GM21447 (cell line): ENCODE results near the gene FANCC.

Source experiments
- ATAC-seq: cut with Tn5 transposase; IDR thresholded peaks from one replicate; pipeline ENCODE4 v1.9.1; 2021; ENCODE audit not compliant: unreplicated experiment

FANCC gene

GRCh38 chr9:95090023-95090791 lies 227.3 kb downstream of the FANCC start:
- ATAC-seq, result no peak

- ATAC-seq, result no peak
Measured at GRCh38 chr9:95089257-95090022, 228.1 kb downstream of the FANCC start.

DNA sequence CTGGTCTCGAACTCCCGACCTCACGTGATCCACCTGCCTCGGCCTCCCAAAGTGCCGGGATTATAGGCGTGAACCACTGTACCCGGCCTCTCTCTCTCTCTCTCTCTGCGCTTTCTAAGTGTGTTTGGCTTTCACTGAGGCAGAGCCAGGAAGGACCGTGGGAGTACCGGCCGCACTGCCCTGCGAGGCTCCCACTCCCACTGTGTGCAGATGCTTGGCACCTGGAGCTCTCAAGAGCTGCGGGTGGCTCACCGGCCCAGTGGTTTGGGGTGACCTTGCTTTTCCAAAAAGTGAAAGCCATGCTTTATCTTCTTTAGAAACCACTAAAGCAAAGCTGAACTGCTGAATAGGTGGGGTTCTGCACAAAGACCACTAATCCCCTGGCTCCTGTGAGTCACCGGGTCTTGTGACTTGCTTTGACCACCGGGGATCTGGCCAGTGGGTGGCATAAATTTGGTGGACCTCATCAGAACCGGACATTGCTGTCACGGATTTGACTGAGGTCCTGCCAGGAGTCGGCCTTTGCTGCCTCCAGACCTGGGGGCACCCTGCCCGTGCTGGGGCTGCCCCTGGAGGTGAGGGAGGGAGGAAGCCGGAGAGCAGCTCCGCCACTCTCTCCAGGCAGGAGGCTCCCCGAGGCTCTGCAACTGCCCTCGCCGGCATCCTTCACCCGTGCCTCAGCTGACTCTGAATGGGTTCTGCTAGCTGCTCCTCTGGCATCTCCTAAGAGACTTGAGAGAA lies 228.9 kb downstream of the FANCC start:
- ATAC-seq, result no peak

DNA sequence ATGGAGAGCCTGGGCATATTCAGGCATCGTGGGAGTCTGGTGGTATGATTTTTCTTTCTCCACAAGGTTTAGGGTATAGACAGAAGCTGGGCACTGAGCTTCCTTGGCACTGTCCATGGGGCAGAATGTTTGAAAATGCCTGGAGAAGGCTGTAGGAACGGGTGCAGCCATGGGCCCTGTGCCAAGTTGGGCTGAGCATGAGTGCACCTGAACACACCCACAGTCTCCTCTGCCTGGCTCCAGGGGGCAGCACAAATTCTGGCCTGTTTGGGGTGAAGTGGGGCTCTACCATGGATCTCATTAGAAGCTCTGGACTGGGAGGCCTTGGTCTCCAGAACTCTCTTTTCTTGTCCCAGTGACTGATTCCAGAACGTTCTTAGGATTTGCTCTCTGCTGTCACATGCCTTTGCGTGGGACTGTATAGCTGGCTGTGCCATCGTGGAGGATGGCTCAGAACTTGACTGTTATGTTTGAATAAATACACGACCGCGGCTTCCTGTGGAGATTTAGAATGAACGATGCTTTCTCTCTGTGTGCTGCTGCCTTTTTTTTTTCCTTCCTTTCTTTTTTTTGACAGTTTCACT lies 229.8 kb downstream of the FANCC start:
- ATAC-seq, result no peak

DNA sequence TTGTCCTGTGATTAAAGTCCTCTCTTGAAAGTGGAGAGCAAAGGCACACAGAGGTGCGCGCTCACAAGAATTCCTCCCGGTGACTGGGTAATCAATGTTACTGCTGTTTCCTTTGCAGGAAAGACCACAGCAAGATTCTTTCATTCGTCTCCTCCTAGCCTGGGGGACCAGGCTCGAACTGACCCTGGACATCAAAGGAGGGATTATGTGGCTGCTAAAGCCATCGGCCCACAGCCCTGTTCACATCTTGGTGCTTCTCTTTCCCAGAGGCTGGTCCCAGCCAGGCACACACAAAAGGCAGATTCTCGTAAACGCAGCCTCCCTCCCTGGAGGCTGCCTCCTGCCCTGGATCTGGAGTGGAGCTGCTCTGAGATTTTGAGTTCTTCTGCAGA lies 230.9 kb downstream of the FANCC start:
- ATAC-seq, result no peak

DNA sequence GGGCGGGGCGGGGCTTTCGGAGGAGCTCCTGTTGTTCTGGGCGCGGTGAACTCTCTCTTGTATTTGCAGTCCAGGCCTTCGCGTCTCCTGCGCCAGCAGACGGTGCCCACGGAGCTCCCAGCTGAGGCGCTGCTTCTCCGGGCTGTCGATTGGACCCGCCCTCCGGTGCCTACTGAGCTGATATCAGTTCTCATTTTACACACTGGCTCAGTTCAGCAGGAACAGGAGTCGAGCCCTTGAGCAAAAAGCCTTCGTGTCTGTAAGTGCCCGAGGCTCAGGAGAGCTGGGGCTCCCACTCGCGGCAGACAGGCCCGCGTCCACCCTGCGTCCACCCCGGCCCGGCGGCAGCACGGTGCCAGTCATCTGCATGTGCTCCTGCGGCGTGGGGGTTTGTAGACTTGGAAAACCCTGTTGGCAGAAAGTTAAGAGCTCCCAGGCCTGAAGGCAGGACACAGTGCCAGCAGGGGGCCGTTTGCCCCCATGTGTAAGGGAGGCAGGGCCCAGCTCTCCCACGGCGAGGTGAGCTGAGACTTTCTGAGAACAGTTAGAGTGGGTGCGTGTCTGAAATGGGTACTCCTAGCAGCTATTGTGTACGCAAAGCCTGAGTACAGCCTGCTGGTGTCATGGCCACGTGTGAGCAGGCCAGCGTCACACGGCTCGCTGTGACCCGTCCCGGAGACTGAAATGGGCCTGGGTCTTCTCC lies 231.5 kb downstream of the FANCC start:
- ATAC-seq, result no peak

DNA sequence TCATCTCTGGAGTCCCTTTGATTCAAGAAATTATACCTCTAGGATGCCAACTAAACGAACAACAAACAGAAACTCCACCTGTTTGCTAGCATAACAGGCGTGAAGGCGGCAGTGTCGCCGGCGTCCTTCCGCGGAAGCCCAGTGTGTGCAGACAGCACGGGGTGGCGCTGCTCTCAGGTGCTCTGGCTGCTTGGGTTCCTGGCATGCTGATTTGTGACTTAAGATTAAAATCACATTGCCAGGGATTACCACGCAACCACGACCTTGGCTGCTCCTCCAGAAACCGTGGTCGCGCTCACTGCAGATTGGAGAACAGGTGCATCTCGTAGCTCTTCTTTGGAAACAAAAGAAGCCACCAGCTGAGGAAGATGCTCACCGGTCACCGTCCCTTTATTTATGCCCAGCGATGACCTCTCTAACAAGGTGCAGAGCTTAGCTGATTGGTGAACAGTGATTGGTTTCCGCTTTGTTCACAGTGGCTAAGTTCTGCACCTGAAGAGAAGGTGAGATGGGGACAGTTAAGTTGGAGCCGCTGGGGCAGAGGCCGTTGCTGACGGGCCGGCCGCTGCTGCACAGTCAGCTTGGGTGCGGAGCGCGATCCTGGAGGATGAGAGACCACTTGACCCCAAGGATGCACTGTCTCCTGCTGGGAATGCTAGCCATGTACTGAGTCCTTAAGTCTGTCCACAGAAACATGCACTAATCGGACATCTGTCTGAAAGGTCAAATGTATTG lies 232.3 kb downstream of the FANCC start:
- ATAC-seq, result no peak

DNA sequence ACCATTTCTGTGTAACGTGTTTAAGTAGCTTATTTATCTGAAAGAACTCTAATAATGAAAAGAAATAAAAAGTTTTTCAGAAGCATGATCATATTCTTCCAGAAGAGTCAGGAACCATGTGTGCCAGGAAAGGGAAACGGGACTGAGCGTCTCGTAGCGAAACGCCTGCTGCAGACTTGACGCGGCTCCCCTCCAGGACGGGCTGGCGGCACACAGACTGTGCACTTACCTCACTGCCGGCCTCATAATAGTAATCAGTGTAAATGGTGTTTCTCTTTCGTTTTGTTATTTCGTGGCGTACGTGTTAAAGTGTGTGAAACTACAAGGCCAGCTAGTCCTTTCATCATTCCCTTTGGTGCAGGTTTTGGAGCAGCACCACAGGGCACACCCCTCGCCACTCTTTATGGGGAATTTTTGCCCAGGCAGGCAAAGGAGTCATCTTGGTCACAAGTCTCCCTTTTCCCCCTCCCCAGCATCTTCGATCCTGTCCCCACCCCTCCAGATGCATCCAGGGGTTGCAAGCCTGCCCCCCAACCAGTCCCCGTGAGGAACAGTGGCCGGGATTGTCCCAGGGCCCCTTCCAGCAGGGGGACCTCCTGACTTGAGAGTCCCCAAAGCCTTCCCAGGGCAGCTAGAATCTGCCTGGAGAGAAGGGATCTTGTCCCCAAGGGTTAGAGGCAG lies 233.1 kb downstream of the FANCC start:
- ATAC-seq, result no peak

DNA sequence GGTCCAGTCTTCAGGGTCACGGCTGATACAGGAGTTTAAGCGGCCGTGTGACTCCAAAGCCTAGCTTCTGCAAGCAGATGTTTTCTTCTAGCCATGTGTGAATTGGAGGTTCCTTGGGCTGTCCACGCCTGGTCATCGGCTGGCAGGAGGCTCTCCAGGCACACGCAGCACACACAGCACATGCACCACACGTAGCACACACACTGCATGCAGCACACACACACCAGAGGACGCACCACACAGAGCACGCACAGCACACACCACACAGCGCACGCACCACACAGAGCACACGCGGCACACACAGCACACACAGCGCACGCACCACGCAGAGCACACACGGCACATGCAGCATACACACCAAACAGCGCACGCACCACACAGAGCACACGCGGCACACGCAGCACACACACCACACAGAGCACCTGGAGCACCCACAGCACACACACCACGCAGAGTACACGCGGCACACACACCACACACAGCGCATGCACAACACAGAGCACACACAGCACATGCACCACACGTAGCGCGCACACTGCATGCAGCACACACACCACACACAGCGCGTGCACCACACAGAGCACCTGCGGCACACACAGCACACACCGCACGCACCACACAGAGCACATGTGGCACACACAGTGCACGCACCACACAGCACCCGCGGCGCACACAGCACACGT lies 234.3 kb downstream of the FANCC start:
- no peak for ATAC-seq

DNA sequence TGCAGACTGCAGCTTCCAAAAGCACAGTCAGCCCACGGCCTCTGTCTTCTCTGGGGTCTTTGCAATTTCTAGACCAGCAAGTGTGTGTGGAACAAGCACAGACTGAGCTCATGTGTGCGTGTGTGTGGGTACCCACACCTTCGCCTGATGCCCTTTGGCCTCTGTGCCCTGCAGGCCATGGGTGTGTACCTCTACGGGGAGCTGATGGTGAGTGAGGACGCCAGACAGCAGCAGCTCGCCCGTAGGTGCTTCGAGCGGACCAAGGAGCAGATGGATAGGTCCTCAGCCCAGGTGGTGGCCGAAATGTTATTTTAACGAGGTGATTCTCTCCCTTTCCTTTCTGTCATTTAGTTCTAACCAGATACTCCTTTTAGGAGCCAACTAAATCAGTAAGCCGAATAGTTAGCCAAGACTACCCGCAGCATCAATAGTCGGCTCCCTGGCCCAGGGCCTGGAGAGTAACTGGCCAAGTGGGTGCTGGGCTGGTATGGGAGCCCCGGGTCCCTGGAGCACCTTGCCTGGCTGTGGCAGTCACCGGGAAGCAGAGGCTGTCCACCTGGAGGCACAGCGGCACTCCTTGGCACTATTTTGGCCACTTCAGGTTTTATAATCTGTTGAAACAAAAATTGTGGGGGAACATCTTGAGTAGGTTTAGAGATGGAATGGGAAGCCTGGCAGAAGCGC lies 235.0 kb downstream of the FANCC start:
- no peak for ATAC-seq

DNA sequence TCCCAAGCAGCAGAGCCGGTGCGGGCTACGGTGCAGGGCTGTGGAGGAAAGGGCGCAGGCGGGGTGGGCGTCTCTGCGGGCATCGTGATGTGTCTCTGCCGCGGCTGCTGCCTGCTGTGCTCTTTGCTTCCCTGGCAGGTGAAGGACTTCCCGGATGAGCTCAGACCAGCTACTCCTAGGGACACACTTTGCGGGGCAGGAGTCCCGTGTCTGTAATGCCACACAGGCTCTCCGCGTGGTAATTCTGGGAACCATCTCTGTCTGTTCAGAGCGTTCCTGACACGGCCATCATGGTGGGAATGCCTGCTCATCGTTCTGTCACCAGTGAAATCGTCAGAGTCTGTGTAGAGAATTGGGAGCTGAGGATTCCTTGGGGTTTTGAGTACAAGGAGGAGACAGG lies 235.5 kb downstream of the FANCC start:
- ATAC-seq, result no peak

GRCh38 chr9:95080961-95081647 lies 236.4 kb downstream of the FANCC start:
- ATAC-seq, result no peak

- no peak for ATAC-seq
Measured at GRCh38 chr9:95079461-95079860, 238.0 kb downstream of the FANCC start.

- no peak for ATAC-seq
Measured at GRCh38 chr9:95078939-95079338, 238.6 kb downstream of the FANCC start.

- ATAC-seq, result no peak
Measured at GRCh38 chr9:95078511-95078910, 239.0 kb downstream of the FANCC start.

GRCh38 chr9:95077766-95078370 lies 239.6 kb downstream of the FANCC start:
- ATAC-seq, result no peak

GRCh38 chr9:95077053-95077765 lies 240.3 kb downstream of the FANCC start:
- ATAC-seq, result no peak
